Fibroblast of lung (primary cell): ENCODE measurements around the gene HOXA13.

Source experiments
- CTCF ChIP-seq, 2 donors: IDR thresholded peaks in 1 of 2; conservative IDR thresholded peaks in 1 of 2; 1 replicate in 1 of 2; 2 replicates in 1 of 2; pipeline ENCODE4 v1.5.1; 2011 to 2012; ENCODE audit warnings: low read length in 2 of 2, control low read depth in 1 of 2, inconsistent platforms in 1 of 2, low read depth in 1 of 2, mild to moderate bottlenecking in 1 of 2
- EZH2 ChIP-seq: IDR thresholded peaks from 2 replicates; pipeline ENCODE4 v1.5.1; 2012; ENCODE audit warnings: low read length, control low read depth, mild to moderate bottlenecking; ENCODE audit errors: missing control alignments

- TF ChIP-seq EZH2 (no peak), CTCF (conservative IDR thresholded peaks at IDR 0.05 in 1 of 2, IDR thresholded peaks at IDR 0.05 in 1 of 2; ENCODE audit: low read depth in 1 of 2, low read length in 2 of 2) (no peak)
These were observed 15.5 kb upstream of the HOXA13 start for GRCh38 chr7:27215356-27215755.
